C1 segment of cervical spinal cord (tissue), 14 donors: ENCODE results near the gene CD6.
"Not testable (repeated sequence)": the region's sequence is repeated elsewhere in the genome, so short reads cannot be mapped to it uniquely, and the experiment has no call there.

Experiments used
- DNase-seq, 14 donors: peaks; one replicate each; lab custom pipeline; 2025; lab: John Stamatoyannopoulos, UW

CD6 gene

DNA sequence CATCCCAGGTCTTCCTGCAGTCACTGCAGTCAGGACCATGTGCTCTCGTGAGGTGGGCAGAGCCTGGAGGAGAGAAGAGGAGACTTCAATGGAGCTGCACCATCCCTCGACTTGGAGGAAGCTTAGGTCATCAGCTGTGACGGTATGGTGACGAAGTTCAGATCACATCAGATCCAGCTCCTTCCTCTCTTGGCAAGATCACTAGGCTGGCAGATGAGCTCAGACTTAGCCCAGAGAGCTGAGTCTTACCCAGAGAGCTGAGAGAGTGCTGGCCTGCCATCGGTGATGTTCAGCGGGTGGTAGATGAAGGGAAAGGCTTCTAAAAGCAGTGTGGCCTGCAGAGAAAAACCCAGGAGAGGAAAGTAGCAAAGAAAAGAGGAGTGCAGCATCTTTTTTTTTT, 17.7 kb upstream of the CD6 start:
- DNase-seq = no peak

DNA sequence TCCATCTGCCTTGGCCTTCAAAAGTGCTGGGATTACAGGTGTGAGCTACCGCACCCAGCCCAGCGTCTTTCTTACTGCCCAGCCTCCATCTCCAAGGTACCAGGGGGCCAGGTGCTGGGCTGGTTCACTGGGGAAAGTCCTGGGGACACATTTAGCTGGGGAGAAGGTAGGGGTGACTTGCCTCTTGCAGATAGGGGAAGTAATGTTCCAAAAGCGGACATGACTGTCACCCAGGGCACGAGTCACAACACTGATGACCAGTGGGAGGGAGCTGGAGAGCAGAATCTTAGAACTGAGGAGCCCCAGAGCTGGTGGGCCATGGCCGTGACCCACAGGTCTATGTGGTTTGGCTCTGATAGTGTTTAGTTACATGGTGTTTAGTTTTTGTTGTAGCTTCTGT, 17.1 kb upstream of the CD6 start:
- no peak for DNase-seq

DNA sequence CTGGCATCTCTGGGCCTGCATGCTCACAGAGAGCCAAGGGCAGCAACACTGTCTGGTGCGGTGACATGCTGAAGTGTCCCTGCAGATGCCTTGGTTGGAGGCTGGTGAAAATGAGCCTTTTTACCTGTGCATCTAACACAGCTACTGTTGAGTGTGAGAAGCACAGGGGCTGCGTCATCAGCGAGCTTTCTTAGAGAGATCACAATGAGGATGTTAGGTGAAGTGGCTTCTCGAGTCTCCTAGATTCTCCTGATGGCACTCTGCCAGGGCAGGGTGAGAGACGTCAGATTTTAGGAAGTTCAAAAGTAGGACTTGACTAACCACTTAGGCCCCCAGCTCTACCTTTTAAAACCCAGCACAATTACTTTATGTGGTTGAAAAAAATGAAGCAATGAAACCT, 15.9 kb upstream of the CD6 start:
- DNase-seq = peak in 1 of 14 donors; percentile 12

DNA sequence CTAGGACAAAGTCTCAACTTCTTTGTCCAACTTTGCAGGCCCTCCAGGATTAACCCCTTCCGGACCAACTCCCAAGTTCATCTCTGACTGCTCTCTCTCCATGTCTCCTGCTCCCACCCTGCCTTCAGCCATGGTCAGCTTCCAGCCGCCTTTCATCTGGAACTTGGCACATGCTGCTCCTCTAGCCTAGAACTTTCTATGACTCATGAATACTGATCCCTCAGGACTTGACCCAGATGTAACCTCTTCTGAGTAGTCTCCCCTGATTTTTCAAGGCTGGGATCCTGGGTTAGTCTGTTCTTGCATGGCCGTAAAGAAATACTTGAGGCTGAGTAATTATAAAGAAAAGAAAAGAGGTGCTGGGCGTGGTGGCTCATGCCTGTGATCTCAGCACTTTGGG, 14.3 kb upstream of the CD6 start:
- DNase-seq = no peak

DNA sequence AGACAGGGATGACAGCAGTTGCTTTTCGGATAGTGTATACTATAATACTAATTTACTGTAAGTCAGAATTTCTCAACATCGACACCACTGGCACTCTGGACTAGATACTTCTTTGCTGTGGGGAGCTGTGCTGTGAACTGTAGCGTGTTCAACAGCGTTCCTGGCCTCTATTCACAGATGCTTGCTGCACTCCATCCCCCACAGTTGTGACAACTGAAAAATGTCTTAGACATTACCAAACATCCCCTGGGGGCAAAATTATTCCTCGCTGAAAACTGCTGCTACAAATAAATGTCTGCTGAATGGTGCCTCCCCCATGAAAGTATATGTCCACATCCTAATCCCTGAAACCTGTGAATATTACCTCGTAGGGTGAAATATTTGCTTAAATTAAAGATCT, 12.0 kb upstream of the CD6 start:
- DNase-seq = no peak

DNA sequence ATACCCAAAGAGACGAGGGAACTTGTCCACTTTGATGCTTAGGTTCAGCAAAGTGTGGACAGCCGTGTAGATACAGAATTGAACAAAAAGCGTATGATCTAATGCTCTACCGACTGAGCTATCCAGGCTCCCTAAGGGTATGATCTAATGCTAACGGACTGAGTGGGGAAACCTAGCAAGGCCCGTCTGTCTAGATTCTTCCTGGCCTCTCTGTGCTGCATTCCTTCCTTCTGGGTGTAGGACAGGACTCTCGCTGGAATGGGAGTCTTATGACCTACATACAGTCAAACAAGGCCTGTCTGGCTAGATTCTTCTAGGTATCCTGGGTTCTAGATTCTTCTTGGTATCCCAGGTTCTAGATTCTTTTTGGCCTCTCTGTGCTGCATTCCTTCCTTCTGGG, 11.1 kb upstream of the CD6 start:
- no peak for DNase-seq

DNA sequence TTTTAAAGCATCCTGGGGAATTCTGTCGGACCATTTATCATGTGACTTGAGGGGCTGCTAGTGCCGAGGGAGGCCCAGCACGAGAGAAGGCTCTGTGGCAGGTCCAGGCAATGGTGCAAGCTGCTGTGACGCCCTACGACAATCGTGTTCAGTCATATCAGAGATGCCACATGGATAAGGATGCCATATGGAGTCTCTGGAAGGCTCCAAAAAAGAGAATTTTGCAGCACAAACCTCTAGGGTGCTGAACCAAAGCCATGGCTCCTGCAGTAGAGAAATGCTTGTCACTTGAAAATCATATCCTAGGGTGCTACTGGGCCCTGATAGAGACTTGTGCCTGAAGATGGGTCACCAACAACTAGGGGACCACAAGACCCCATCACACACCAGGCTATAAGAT, 6.7 kb upstream of the CD6 start:
- peak in 1 of 14 donors; percentile 20 for DNase-seq

DNA sequence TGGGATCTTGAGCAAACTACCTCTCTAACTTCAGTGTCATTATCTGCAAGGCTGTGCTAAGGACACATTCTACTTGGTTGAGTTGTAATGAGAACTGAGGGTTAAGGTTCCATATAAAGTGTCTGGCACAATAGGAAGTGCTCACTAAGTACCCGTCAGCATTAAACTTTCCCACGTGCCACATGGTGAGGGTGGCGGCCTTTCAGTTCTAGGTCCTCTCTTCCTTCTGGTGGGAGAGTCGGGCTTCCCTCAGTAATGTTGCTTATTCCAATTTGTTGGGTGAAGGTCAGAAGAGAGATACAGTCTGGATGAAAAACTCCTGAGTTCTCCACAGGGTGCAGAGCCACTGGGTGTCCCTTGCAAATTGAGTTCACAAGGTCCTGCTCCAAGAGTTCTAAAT, 4.6 kb upstream of the CD6 start:
- no peak for DNase-seq

DNA sequence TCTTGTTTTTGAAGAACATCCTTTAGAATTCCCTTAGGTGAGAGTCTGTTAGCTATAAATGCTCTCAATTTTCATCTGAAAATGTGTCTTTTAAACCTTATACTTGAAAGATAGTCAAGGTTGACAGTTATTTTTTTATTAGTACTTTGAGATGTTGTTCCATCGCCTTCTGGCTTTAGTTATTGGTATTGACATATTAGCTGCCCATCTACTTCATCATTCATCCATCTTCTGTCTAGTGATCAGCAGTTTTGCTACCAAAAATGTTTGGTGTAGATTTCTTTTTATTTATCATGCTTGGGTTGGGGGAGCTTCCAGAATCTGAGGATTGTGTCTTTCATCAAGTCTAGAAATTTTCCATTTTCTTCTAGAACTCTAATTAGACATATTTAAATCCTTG, 3.3 kb upstream of the CD6 start:
- no peak for DNase-seq

DNA sequence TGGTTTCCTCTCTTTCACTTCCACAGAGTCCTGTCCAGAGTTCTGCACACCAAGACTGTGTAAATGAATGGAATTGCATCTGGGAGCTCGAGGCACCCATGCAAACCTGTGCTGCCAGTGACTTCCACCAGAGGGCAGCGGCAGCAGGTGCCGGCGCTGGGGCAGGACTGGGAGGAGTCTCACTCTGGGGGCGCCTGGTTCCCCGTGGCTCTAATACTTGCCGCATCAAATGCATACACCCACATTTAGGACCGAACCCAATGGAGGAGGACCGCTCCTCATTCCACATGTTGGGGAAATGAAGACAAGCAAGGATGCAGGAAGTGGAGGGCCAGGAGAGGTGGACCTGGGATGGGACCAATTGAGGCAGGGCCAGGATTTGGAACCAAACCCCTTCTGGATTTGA, 1.1 kb upstream of the CD6 start:
- DNase-seq = peak in 2 of 14 donors; percentile 13 to 32

DNA sequence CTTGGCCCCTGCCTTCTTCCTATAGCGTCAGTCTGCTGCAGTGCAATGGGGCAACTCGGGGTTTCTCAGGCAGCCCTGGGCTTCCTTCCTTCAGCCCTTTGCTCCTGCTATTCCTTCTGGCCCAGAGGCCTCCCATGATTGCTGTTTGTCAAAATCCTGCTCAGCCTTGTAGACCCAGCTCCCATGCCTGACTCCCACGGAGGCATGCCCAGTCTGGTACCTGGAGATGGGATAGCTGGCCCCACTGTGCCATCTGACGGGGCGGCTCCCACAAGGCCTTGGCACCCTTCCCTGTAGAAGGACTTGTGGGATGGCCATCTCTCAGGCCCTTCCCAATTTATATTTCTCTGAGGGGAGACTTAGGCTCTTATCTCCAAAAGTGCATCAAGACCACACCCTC, 590 bp upstream of the CD6 start:
- no peak for DNase-seq

DNA sequence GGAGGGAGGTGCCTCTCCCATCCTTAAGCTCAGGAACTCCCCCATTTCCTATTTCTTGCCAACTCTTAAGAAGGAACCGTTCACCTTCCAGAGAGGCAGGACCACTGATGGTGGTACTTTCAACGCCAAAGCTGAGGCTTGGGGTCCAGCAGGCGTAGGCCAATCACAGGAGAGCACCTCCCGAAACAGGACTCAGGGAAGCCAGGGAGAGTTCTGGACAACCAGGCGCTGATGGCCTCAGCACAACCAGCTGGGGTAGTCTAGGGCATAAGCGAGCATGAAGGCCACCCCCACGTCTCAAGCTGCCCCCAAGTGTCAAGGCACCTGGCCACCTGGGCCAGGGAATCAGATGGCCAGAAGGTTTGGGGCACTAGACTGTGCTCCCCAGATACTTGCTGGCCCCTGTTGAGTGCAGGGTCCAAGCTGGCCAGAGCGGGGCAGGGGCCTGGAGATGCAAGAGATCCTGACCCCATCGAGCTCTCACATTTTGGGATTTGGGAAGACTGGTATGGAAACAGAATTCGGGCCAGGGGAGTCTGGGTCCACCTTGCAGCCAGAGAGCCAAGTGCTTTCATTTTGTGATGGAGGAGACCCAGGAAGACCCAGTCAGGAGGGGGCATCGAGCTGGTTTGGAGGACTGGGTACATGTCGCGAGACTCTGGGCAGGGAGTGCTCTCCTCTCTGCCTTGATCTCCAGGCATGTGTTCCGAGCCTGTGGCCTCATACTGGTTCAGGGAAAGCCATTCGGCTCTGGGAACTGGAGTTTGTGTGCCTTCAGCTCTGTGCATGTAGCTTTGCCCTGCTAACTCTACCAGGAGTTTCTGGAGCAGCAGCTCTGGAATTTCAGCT, 926 bp downstream of the CD6 start:
- DNase-seq = no peak

DNA sequence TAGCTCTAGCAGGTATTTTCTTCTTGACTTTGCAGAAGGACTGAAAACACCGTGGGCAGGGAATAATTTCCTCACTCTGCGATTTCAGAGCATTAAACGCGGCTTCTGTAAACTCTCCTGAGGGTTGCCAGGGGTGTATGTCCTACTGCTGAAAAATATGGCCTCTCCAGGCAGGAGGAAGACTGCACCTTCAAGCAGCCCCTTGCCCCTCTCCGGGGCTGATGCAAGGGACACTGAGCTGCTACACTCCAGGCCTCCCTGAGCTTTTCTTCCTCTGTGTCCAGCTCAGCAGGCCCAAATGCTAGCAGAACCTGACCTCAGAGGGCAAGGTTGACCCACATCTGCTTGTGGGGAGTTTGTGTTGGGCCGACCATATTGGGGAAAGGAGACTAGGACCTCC, 2.2 kb downstream of the CD6 start:
- DNase-seq = no peak

DNA sequence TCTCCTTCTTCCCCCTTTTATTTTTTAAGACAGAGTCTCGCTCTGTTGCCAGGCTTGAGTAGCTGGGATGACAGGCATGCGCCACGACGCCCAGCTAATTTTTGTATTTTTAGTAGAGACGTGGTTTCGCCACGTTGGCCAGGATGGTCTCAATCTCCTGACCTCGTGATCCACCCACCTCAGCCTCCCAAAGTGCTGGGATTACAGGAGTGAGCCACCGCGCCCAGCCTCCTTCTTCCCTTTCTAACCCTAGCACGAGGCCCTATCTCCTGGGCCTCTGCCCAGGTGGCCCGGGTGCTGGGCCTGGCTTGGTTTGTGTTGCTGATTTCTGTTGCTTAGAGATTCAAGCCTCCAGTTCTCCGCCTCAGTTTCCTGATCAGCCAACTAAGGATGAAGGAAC, 2.8 kb downstream of the CD6 start:
- not testable (repeated sequence) for DNase-seq

DNA sequence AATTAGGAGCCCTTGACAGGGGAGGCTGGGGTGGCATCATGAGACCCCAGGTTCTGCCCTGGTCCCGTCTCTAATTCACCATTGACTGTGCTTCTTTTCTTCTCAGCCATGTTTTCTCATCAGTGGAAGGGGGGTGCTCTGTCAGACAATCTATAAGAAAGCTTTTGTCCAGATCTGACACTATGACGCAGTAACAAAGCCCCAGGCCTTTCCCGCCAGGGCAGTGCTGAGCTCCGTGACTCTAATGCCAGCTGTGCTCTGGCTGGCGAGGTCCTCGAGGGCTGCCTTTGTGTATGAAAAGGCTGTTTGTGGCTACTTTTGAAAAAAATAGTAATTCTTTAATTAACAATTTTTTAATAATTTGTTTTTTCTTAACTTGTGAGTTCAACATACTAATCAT, 3.2 kb downstream of the CD6 start:
- DNase-seq = peak in 3 of 14 donors; percentile 21 to 65 (median 48)

DNA sequence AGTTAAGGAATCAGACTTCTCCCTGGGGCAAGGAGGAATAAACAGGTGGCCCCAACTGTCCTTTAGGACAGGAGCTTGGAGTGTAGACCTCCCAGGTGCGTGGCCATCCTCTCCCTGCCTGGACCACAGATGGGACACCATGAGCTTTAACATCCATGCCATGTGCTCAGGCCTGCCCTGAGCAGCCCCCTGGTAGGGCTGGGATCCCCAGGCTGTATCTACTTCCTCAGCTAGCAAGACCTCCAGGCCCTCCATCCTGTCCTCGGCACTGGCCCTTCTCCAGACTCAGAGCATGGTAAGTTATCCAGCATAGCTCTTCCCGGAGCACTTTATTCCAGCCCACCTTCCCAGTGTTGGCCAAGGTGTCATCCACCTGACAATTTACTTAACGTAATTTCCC, 5.7 kb downstream of the CD6 start:
- no peak for DNase-seq

DNA sequence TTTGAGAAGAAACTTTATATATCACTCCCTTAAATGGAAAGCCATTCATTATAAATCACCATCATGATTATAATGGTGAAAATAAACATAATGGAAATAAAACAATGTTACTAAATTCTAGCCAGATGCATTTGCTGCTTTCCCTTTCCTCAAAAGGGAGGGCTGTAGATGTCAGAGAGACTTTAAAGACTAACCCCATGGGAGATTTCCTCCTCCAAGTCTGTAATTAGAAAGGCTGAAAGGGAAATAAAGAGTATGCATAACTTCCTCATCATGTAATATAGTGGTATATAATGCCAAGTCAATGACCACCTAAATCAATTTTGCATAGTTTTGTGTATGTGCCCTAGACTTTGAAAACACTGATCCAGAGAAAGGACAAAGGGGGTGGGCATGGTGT, 6.4 kb downstream of the CD6 start:
- no peak for DNase-seq

DNA sequence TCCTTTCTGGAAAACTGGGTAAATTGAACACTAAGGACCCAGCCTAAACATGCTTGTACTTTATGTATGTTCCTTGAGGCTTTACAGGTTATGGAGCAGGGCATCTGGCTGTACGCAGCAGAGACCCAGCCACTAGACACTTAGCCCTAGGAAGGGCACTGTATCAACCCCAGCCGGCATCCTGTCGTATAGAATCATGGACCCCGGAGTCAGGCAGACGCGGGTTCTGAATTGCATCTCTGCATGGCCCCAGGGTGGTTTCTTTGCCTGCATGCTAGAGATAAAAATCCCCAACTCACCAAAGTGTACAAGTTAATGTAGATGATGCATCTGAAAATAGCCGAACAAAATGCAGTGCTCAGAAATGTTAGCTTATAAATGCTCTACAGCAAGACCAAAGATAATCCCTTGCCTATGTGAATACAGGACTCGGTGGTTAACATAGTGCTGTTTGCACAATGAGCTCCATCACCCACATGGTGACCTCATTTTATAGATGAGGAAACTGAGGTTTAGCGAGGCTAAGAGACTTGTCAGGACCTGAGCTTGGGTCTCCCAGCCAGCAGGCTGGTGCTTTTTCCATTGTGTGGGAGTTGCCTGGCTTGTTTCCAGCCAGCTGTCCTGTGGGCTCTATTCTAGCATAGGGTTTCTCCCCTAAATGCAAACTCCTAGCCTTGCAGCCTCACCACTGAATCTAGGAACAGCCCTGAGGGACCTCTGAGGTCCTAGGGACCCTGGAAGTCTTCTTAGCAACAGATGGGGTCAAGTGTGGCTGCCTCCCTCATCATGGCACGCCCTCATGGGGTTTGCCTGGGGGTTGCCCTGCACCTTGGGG, 7.3 kb downstream of the CD6 start:
- DNase-seq = no peak

DNA sequence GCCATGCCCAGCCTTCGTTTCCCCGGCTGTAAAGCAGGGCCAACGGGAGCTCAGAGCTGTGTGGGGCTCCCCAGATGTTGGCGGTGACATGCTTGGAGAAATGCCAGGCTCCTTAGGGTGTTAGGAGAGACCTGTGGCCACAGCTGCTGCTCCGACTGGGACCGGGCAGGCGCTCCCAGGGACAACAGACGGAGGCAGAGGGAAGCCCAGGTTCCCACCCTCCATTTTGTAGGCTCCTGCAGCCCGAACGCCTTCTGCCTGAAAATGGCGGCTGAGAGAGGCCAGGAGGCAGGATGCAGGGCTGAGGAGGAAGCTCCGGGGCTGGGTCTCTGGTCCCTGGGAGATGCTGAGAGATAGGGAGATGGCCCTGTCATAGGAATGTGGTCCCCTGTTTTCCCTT, 10.0 kb downstream of the CD6 start:
- DNase-seq = no peak

DNA sequence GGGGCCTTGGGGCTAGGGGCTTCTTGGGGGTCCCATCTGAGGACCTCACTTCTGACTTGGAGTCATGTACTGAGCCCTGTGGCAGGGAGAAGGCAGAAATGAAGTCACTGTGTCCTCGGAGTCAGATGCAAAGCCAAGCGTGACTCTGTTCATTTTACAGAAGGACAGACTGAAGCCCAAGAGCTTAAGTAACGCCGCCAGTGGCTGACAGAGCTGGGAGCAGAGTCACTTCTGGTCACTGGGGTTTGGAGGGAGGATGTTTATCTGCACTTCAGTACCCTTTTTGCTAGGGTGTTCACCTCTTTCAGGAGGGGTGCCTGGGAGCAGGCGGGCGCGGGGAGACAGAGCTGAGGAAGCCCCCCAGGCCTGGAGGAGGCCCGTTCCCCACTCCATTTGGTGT, 10.7 kb downstream of the CD6 start:
- no peak for DNase-seq

DNA sequence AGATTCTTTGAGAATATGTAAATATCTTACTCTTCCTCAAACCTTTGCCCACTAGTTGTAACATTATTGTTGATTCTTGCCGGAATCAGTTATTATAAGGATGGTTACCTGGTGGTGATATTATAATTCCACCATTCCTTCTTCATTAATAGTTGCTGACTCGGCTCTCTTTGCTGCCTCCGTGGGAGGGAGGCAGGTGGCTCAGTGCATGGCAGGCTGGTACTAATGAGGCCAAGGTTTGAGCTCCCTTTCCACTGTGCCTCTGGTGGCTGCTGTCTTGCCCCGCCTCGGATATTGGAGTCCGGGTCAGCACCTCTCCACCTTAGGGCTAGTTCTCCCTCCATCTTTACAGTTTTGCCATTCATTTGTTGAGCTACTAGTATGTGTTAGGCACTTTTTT, 12.7 kb downstream of the CD6 start:
- no peak for DNase-seq

DNA sequence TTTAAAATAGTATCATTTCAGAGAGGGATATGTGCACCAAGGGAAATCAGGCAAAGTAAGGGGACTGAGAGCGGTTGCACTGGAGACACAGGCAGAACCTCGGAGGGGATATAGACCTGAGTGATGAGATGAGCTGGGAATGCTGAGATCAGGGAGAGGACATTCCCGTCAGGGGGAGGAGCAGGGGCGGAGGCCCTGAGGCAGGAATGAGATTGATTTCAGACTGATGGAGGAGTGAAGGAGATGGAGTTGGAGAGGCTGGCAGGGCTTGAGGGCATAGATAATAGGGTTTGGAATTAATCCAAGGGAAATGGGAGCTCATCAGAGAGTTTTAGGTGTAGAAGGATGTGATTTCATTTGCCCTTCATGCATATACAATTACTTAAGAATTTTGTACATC, 13.2 kb downstream of the CD6 start:
- DNase-seq = no peak

DNA sequence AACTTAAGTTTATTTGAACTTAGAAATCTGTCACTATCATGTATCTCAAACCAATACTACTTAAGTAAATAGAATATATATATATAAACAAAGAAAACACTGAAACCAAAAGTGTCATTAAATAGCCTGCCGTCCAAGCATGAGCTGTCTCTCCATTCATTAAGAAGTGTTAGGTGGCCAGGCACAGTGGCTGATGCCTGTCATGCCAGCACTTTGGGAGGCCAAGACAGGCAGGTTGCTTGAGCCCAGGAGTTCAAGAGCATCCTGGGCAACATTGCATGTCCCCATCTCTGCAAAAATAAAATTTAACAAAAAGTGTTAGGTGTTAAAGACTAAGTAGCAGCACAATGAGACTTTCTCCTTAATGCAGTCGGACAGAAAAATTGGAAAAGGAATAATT, 14.0 kb downstream of the CD6 start:
- no peak for DNase-seq
